MM.1S (cell line): ENCODE measurements around the gene SNX21.

ENCODE experiments used
- EZH2 ChIP-seq: fragments of 300-600 bp; sonication (generic); optimal IDR thresholded peaks from 2 replicates; pipeline ENCODE3; 2017; ENCODE audit warnings: low read depth, mild to moderate bottlenecking, antibody characterized with exemption, low read length, mixed read lengths
- TF ChIP-seq, protein P1 (sequence below): fragments of 300-600 bp; sonication (generic); IDR thresholded peaks from 2 replicates; pipeline ENCODE4 v1.5.1; 2016; ENCODE audit warnings: antibody characterized with exemption, low read length, mixed read lengths

DNA sequence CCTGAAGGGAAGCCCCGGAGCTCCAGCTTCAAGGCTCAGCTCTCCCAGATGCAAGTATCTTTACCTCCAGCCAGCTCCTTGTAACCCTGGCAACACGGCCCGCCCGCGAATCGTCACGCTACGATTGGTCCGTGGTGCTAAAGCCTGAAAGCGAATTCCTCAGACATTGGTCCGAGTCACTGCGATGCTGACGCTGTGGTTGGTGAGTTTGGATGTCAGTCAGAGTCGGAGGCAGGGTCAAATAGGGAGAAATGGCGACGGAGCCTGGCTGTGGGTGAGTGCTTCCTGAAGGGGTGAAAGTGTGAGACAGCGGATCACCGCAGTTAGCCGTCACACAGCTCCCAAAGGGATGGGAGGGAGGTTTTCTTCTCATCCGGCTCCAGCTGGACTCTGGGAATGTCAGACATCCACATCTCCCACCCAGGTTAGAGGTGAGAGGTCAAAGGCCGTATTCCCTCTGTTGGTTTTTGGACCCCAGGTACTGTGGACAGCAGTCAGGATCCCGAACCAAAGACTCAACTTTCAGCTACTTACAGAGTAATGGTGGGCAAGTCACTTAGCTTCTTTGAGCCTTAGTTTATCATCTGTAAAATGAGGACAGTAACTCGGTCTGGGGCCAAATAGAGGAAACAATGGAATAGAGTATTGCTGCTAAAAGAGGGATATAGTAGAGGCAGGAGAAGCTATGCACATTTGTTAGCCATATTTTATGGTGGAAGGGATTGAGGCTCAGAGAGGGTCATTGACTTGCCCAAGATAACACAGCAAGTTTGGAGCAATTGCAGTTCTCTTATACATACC is 47.6 kb downstream of the SNX21 start, which contains the start of gene ZSWIM1:
- TF ChIP-seq, protein P1, sequence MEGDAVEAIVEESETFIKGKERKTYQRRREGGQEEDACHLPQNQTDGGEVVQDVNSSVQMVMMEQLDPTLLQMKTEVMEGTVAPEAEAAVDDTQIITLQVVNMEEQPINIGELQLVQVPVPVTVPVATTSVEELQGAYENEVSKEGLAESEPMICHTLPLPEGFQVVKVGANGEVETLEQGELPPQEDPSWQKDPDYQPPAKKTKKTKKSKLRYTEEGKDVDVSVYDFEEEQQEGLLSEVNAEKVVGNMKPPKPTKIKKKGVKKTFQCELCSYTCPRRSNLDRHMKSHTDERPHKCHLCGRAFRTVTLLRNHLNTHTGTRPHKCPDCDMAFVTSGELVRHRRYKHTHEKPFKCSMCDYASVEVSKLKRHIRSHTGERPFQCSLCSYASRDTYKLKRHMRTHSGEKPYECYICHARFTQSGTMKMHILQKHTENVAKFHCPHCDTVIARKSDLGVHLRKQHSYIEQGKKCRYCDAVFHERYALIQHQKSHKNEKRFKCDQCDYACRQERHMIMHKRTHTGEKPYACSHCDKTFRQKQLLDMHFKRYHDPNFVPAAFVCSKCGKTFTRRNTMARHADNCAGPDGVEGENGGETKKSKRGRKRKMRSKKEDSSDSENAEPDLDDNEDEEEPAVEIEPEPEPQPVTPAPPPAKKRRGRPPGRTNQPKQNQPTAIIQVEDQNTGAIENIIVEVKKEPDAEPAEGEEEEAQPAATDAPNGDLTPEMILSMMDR = no peak
- no peak for TF ChIP-seq EZH2
